GM21515 (cell line): ENCODE results near the gene ITPK1.

ENCODE experiments used
- ATAC-seq: cut with Tn5 transposase; IDR thresholded peaks from one replicate; pipeline ENCODE4 v1.9.1; 2021; ENCODE audit not compliant: unreplicated experiment

ITPK1 gene

DNA sequence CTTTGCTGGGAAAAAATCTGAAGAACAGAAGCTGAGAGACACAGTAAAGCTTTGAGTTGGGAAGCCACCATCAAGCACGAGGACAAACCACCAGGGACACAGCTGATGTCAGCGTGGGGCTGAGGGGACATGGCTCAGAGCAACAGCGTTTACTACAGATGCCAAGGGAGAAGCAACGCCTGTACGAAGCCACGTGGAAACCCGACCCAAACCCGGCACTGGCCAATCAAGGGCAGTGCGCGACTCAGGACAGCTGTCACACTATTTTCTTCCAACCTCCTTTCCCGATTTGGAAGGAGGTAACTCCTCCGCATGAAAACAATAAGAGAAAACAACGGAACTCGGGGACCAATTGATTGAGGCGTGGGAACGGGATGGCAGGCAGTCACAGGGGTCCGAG lies 213.0 kb downstream of the ITPK1 start:
- no peak for ATAC-seq

- no peak for ATAC-seq
Observed at GRCh38 chr14:92902191-92902590, 213.5 kb downstream of the ITPK1 start.

- ATAC-seq, result no peak
Observed at GRCh38 chr14:92900660-92901059, 215.1 kb downstream of the ITPK1 start.

DNA sequence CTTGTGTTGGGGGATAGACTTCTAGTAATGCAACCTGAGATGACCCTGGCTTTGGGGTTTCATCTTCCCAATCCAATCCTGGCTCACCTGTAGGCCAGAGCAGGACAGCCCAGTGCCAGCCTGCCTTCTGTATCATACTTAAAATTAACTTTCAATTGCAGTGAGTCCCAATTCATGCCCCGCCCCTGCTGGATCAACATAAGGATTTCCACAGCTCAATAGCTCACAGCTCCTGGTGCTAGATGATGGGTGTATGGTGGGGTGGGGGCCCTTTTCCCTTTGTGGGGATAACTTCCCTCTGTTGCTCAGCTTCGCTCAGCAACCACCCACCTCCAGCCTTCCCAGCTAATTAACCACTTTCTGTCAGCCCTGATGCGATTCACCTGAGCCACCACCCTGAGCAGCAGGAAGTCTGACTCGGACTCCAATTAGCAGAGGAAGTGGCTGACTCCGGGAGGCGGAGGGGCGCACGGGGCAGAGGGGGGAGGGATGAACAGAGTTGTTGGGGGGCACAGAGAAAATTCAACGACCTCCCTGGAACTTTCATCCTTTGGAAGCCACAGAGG lies 217.1 kb downstream of the ITPK1 start:
- no peak for ATAC-seq

DNA sequence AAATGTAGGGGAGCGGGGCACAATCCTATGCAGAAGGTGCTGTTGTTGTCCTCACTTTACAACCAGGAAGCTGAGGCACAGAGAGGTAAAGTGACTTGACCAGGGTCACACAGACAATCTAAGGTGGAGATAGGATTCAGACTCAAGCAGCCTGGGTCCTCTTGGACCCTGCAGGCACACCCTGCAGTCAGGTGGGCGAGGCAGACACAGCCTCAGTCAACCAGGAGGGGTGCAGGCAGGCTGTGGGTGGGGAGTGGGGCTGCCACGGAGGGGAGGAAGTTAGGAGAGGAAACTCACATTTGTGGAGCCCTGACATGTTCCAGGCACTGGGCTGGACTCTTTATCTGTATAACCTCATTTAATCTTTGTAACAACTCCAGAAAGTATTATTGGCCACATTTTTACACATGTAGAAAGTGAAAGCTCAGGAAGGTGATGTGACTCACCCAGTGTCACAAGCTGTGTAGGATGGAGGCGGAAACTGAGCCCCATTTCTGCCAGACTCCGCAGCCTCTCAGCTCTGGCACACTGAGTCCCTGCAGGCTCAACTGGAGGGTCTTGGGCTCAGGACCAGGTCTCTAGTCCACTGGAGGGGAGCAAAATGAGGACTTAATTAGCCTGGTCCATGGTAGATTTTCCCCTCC lies 217.7 kb downstream of the ITPK1 start:
- ATAC-seq, result no peak

DNA sequence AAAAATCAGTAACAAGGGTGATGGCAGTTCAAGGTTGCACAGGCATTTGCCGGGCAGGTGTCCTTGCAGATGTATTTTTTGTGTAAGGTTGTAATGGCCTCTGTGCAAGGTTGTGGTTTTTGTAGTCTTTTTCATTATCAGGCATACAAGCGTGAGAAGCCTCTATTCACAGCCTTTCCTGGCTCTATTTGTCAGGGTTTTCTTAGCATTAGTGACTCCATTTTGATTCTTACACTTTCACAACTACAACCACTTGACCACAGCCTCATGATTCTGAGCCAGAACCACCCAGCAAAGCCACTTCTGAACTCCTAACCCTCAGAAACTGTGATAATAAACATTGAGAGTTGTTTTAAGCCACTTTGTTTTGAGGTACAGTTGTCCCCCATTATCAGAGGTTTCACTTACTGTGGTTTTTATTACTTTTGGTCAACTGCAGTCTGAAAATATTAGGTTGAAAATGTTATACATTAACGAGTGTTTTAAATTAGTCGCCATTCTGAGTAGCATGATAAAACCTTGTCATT lies 220.3 kb downstream of the ITPK1 start:
- ATAC-seq, result no peak

GRCh38 chr14:92892589-92892988 lies 223.1 kb downstream of the ITPK1 start:
- ATAC-seq, result no peak

DNA sequence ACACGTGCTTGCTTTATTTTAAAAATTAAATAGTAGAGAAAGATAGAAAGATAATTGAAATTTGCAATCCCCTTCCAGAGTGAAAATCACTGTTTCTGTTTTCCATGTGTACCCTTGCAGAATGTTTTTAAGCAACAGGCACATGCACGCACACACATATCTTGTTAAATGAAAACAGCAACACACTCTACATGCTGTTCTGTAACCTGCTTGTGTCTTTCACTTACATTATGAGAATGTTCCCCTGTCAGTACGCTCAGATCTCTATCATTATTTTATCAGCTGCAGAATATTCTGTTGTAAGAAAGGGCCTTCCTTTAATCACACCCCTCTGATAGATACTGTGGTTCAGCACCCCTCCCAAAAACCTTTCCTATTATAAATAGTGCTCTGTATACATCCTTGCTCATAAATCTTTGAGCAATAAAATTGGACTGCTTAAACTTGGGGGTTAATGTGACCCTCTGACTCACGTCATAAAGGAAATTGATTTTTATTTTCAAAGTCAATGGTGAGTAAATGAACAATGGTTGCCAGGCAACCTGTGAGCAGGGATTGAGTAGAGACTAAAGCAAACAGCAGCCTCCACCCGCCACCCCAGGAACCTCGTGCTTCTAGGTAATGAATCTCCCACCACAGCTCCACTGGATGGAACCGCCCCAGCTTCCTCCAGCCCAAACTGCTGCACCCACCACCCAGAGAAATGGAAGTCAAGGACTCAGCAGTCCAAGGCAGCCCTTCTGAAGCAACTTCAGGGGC lies 224.7 kb downstream of the ITPK1 start:
- ATAC-seq, result no peak

- no peak for ATAC-seq
Observed at GRCh38 chr14:92888896-92889295, 226.8 kb downstream of the ITPK1 start.

- ATAC-seq, result no peak
Observed at GRCh38 chr14:92887157-92887556, 228.6 kb downstream of the ITPK1 start.
